ENCODE results near the gene CTNNA2. TPM values are rescaled to one million over a fixed set of nuclear protein-coding genes. Genes with fewer than 3 reads are reported as not detected.

The CTNNA2 gene
- total RNA-seq, 1 donor from 2014 or later: 43.5 TPM

GRCh38 chr2:79758042-79758441 lies 245.2 kb downstream of the CTNNA2 start:
- Histone ChIP-seq H3F3A (ENCODE audit: low read depth) (no peaks in the 10 kb centered on the region), H4K20me1 (ENCODE audit: low read depth) (no peaks in the 10 kb centered on the region), H3K9me3 (ENCODE audit: low read depth) (no peaks in the 10 kb centered on the region), H3K79me2 (ENCODE audit: low read depth) (no peaks in the 10 kb centered on the region), H2AFZ (replicated peaks) (no peak overlapping the region), H3K4me2 (no peak overlapping the region), H3K4me3 (no peak overlapping the region), H3K9ac (no peak overlapping the region), H3K36me3 (no peaks in the 10 kb centered on the region), H3K27ac (no peak overlapping the region), H3K27me3 (no peaks in the 10 kb centered on the region), H3K4me1 (peaks cover 11% of the 10 kb centered on the region)
- DNase-seq (ENCODE audit: low spot score): no peak
- Mint-ChIP-seq H3K4me1 (no peaks in the 10 kb centered on the region), H3K27me3 (ENCODE audit: insufficient read depth, low read depth) (no peaks in the 10 kb centered on the region), H3K27ac (no peak overlapping the region), H3K9me3 (no peaks in the 10 kb centered on the region), H3K4me3 (no peak overlapping the region), H3K36me3 (no peaks in the 10 kb centered on the region)
- TF ChIP-seq EZH2phosphoT487 (IDR thresholded peaks at IDR 0.05) (no peak), CTCF (IDR thresholded peaks at IDR 0.05) (no peak), EZH2 (IDR thresholded peaks at IDR 0.05) (no peak)

- Mint-ChIP-seq H3K27me3 (ENCODE audit: insufficient read depth, low read depth) (no peaks in the 10 kb centered on the region), H3K9me3 (no peaks in the 10 kb centered on the region), H3K4me3 (no peak overlapping the region), H3K27ac (no peak overlapping the region), H3K4me1 (no peaks in the 10 kb centered on the region), H3K36me3 (no peaks in the 10 kb centered on the region)
- Histone ChIP-seq H3K4me3 (no peak overlapping the region), H3K9me3 (ENCODE audit: low read depth) (no peaks in the 10 kb centered on the region), H3F3A (ENCODE audit: low read depth) (no peaks in the 10 kb centered on the region), H3K79me2 (ENCODE audit: low read depth) (no peaks in the 10 kb centered on the region), H3K4me2 (no peak overlapping the region), H3K4me1 (peaks cover 11% of the 10 kb centered on the region), H4K20me1 (ENCODE audit: low read depth) (no peaks in the 10 kb centered on the region), H3K36me3 (no peaks in the 10 kb centered on the region), H3K27me3 (no peaks in the 10 kb centered on the region), H3K9ac (no peak overlapping the region), H3K27ac (no peak overlapping the region), H2AFZ (replicated peaks) (no peak overlapping the region)
- no peak for DNase-seq (ENCODE audit: low spot score)
- TF ChIP-seq CTCF (IDR thresholded peaks at IDR 0.05) (no peak), EZH2phosphoT487 (IDR thresholded peaks at IDR 0.05) (no peak), EZH2 (IDR thresholded peaks at IDR 0.05) (no peak)
These were observed 246.0 kb downstream of the CTNNA2 start for GRCh38 chr2:79758749-79759282.

- H4K20me1 ChIP-seq (ENCODE audit: low read depth): no peaks in the 10 kb centered on the region
- H3K79me2 ChIP-seq (ENCODE audit: low read depth): no peaks in the 10 kb centered on the region
- H3K27ac ChIP-seq: no peak overlapping the region
- H3K36me3 ChIP-seq: no peaks in the 10 kb centered on the region
- peaks cover 26% of the 10 kb centered on the region for H3K4me1 Mint-ChIP-seq
- H3K27ac Mint-ChIP-seq: no peak overlapping the region
- peaks cover 4% of the 10 kb centered on the region for H3K36me3 Mint-ChIP-seq
- no peak for TF ChIP-seq EZH2 (IDR thresholded peaks at IDR 0.05)
- no peak overlapping the region for H3K4me3 ChIP-seq
- H3F3A ChIP-seq (ENCODE audit: low read depth): no peaks in the 10 kb centered on the region
- H3K4me1 ChIP-seq: peaks cover 9% of the 10 kb centered on the region
- H3K9me3 ChIP-seq (ENCODE audit: low read depth): no peaks in the 10 kb centered on the region
- H3K4me2 ChIP-seq: no peak overlapping the region
- H3K9ac ChIP-seq: no peak overlapping the region
- H3K4me3 Mint-ChIP-seq: no peak overlapping the region
- no peaks in the 10 kb centered on the region for H3K27me3 Mint-ChIP-seq (ENCODE audit: insufficient read depth, low read depth)
- H2AFZ ChIP-seq (replicated peaks): no peak overlapping the region
- no peaks in the 10 kb centered on the region for H3K9me3 Mint-ChIP-seq
- no peaks in the 10 kb centered on the region for H3K27me3 ChIP-seq
- no peak for DNase-seq (ENCODE audit: low spot score)
These were observed 258.1 kb downstream of the CTNNA2 start for GRCh38 chr2:79770926-79771325.

GRCh38 chr2:79771493-79771892 lies 258.6 kb downstream of the CTNNA2 start:
- no peak for DNase-seq (ENCODE audit: low spot score)
- no peak overlapping the region for H3K4me3 Mint-ChIP-seq
- H3K36me3 Mint-ChIP-seq: peaks cover 4% of the 10 kb centered on the region
- peaks cover 9% of the 10 kb centered on the region for H3K4me1 ChIP-seq
- H3K27ac ChIP-seq: no peak overlapping the region
- peaks cover 26% of the 10 kb centered on the region for H3K4me1 Mint-ChIP-seq
- no peaks in the 10 kb centered on the region for H3K9me3 Mint-ChIP-seq
- TF ChIP-seq EZH2 (IDR thresholded peaks at IDR 0.05) (no peak), CTCF (IDR thresholded peaks at IDR 0.05) (no peak), EZH2phosphoT487 (IDR thresholded peaks at IDR 0.05) (no peak)
- H3K9me3 ChIP-seq (ENCODE audit: low read depth): no peaks in the 10 kb centered on the region
- no peak overlapping the region for H3K9ac ChIP-seq
- H3K4me3 ChIP-seq: no peak overlapping the region
- H3K27ac Mint-ChIP-seq: no peak overlapping the region
- no peaks in the 10 kb centered on the region for H3K79me2 ChIP-seq (ENCODE audit: low read depth)
- no peaks in the 10 kb centered on the region for H3K27me3 ChIP-seq
- no peaks in the 10 kb centered on the region for H3F3A ChIP-seq (ENCODE audit: low read depth)
- H3K27me3 Mint-ChIP-seq (ENCODE audit: insufficient read depth, low read depth): no peaks in the 10 kb centered on the region
- no peak overlapping the region for H3K4me2 ChIP-seq
- no peak overlapping the region for H2AFZ ChIP-seq (replicated peaks)
- H3K36me3 ChIP-seq: no peaks in the 10 kb centered on the region
- H4K20me1 ChIP-seq (ENCODE audit: low read depth): no peaks in the 10 kb centered on the region

Measured in neural progenitor cell (in vitro differentiated cells).